HG03159 (cell line): Measurements from ENCODE around the gene CFAP73.
A peak's percentile ranks its signal among the peaks of the same experiment; 100 is the strongest.
"Not testable (repeated sequence)": the region's sequence is repeated elsewhere in the genome, so short reads cannot be mapped to it uniquely, and the experiment has no call there.

ENCODE experiments used
- ATAC-seq: cut with Tn5 transposase; IDR thresholded peaks from one replicate; pipeline ENCODE4 v1.9.1; 2021; ENCODE audit warnings: mild to moderate bottlenecking, moderate library complexity; ENCODE audit not compliant: unreplicated experiment

The CFAP73 gene

DNA sequence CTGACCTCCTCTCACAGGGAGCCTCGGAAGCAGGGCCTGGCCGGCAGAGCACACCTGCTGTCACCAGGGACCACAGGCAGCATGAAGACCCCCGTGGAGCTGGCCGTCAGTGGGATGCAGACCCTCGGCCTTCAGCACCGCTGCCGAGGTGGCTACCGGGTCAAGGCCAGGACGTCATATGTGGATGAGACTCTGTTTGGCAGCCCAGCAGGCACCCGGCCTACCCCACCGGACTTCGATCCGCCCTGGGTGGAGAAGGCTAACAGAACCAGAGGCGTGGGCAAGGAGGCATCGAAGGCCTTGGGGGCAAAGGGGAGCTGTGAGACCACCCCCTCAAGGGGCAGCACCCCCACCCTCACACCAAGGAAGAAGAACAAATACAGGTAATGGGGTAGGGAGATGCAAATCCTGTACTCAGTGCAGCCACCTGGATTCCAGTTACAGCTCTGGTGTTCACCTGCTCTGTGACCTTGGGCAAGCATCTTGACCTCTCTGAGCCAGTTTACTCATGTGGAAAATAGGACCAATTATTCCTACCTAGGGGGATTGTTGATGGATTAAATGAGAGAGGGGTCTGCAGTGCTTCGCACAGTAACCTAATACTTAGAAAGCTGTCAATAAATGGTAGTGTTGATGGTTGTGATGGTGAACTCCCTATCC is 37.3 kb downstream of the CFAP73 start:
- no peak for ATAC-seq

DNA sequence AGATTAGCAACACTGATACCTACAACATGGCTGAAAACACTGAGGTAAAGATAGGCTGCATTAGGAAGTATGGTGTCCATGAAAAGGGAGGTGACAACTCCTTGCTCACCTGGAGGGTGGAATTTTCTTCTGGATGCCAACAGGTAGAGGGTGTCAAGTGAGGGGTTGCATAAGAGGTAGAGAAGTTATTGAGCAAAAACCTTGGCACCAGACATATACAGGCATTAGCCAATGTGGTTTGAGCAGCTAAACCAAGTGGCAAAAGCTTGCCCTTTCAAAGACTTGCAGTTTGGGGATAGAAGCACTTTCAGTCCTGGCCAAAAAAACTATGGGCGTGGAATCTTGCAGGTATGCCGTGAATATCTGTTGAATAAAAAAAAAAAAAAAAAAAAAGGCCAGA is 39.8 kb downstream of the CFAP73 start:
- no peak for ATAC-seq

DNA sequence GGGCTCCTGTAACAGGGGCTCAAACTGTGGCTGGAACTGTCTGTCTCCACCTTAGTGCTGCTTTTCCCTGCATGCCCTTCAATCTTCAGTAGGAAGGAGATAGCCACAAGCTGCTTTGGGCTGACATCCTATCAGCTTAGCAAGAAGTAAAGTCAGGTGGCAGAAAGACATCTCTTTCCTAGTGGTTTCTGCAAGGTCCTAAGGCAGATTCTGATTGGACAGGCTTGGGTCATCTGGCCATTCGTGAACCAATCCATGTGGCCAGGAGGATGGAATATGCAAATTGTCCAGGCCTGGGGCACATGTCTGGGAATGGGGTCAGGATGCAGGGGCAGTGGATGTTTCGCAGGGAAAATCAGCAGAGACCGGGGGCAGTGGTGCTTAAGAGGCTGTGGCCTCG is 41.2 kb downstream of the CFAP73 start:
- ATAC-seq: no peak

DNA sequence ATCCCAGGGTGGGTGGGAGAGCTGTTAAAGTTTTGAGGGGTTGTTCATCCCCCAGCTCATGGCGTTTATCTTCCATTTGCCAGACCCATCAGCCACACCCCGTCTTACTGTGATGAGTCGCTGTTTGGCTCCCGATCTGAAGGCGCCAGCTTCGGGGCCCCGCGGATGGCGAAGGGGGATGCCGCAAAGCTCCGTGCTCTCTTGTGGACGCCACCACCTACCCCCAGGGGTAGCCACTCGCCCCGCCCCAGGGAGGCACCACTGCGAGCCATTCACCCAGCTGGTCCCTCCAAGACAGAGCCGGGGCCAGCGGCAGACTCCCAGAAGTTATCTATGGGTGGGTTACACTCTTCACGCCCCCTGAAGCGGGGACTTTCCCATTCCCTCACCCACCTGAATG is 41.7 kb downstream of the CFAP73 start:
- no peak for ATAC-seq

DNA sequence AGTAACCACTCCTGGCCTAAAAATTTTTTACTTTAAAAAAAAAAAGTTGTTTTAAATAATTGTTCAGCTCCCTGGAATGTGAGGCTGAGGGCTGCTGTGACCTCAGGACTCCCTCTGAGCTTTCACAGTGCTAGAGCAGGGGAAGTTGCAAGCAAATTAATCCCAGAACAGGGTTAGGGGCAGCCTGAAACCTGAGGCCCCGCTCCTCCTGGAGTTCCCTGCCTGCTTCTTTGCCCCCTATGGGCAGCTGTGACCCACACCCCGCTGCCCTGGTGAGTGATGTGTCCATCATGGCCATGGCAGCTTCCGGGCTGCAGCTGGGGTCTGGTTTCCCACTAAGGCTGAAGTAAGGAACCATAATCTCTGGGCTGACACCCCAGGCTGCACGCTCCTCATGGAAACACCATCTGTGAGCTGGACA is 45.5 kb downstream of the CFAP73 start:
- ATAC-seq: no peak

DNA sequence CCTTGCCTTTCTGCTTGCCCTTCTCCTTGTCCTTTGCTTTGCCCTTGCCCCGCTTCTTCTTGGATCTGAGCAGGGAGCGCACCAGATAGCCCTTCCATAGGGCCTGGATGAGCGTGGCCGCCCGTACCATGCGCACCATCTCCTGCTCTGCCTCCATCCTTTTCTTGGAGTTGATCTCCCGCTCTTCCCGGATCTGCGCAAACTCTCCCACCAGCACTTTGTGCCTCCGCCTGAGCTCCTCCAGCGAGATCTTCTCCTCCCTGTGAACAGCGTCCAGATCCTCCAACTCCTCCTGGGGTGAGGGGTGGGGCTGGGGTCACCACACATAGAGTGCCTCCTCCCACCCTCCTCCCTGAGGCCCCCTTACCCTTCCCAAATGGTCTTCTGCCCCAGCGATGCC is 46.1 kb downstream of the CFAP73 start:
- ATAC-seq: no peak

DNA sequence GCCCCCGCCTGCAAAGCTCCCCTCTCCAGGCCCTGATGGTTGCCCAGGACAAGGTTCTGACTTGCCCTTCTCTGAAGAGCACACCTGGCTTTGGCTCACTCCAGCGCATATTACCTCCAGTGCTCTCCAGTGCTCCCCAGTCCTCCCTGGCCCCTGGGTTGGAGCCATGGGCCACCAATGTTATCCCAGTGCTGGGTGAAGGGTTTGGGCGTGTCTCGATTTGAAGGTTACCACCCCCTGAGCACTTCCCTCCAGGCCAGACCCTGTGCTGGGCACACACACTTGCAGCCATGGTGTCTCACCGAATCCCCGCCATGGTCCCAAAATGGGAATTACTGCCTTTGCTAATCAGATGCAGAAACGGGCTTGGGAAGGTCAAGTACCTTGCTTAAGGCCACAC is 47.1 kb downstream of the CFAP73 start:
- no peak for ATAC-seq

DNA sequence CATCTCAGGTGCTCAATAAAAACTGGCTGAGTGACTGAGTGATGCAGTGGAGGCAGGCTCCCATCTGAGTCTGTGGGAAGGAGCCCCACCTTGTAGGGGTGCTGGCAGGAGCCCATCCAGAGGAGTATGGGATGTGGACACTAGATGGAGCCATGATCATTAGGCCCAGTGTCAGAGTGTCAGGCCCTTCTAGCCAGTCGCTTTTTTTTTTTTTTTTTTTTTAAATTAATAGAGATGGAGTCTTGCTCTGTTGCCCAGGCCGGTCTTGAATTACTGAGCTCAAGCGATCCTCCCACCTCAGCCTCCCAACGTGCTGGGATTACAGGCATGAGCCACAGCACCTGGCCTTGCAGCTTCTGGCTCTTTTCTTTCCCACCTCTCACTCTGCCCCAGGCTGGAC is 47.5 kb downstream of the CFAP73 start:
- no peak for ATAC-seq

DNA sequence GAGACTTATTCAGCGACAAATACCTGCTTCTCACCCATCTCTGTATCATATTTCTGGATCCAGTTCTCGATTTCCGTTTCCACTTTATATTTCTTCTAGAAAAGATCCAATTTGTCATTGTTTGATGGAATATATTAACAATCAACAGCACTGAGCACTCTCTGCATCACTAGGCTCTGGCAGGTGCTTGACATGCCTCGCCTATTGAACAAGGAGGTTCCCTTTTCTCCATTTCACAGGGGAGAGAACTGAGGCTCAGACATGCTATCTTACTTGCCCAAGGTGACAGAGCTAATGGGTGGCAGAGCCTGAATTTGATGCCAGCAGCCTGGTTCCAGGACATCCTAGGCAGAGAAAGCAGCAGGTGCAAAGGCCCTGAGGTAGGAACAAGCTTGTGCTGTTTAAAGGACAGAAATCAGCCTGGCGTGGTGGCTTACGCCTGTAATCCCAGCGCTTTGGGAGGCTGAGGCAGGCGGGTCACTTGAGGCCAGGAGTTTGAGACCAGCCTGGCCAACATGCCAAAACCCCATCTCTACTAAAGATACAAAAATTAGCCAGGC is 48.1 kb downstream of the CFAP73 start:
- no peak for ATAC-seq

DNA sequence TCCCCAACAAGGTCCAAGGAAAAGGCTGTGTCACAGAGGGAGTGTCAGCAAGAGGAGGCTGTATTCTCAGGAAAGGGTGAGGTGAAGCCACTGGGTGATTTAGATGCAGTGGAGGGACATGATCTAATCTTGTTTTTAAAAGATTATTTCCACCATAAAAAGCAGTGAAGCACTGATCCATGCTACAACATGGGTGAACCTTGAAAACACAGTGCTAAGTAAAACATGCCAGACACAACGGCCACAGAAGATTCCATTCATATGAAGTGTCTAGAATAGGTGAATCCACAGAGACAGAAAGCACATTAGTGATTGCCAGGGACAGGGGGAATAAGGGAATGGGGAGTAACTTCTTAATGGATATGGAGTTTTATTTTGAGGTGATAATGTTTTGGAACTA is 48.8 kb downstream of the CFAP73 start:
- no peak for ATAC-seq

DNA sequence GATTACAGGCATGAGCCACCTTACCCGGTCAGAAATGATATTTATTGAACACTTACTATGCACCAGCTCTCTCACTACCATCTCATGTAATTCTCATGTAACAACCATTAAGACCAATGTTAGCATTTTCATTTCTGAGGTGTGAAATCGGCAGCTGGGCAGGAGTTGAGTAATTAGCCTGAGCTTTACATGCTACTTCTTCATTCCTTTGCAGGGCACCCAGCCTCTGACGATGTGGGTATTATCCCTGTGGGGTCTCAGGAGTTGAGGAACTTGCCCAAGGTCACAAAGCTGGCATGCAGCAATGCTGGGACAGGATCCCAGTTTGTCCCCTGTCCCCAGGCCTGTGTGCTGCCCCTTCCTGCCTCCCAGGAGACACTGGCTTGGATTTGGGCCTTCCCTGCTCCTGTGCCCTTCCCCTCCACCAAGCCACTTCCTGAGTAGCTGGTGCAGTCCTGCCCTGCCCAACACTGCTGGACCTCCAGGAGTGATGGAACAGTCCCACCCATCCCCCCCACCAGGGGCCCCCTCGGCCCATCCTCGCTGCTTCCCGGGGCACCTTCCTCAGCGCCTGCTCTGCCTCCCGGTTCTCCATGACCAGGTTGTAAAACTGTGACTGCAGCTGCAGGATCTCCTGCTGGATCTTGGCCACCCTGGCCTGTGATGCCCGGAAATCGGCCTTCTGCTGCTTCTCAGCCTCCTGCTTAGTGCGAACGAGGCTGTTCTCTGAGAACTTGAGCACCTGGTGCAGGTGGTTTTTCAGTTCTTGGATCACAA is 50.7 kb downstream of the CFAP73 start:
- ATAC-seq: no peak

DNA sequence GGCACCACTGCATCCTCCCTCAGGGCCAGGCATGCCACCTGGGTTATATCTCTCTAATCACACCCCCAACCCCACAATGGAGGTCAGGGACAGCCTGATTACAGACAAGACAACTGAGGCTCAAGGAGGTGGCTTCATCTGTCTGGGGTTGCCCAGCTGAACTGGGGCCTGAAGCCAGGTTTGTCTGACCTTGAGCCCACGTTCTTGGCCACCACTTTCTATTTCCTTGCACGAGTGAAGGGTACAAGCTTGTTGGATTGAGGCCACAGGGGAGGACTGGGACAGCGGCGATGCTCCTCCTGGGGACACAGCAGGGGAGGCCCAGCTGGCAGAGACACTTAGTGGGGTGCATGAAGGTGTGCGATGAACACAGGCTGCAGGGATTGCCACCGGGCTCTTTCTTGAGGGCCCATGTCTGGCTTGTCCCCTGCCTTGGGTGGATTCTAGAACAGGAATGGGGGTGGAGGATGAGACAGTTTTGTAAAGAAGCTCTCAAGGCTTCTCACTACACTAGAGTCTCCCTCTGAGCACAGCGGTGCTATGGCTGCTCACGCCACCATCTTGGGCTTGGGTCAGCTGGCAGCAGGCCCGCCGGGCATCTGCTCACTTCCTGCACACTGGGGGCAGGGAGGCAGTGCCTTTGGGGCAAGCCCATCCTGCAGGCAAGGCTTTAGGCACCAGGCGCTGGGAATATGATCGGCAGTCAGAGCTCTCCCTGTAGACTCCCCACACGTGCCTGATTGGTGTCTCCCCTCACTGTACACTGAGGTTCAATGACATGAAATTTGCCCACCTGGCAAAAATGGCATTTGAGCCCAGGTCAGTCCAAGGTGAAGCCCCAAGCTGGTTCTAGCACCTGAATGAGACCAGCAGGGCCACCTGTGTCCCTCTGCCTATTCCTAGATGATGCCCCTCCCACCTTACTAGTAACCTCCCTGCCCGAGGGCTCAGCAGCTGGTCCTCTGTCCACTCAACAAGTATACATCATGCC is 52.0 kb downstream of the CFAP73 start:
- no peak for ATAC-seq

DNA sequence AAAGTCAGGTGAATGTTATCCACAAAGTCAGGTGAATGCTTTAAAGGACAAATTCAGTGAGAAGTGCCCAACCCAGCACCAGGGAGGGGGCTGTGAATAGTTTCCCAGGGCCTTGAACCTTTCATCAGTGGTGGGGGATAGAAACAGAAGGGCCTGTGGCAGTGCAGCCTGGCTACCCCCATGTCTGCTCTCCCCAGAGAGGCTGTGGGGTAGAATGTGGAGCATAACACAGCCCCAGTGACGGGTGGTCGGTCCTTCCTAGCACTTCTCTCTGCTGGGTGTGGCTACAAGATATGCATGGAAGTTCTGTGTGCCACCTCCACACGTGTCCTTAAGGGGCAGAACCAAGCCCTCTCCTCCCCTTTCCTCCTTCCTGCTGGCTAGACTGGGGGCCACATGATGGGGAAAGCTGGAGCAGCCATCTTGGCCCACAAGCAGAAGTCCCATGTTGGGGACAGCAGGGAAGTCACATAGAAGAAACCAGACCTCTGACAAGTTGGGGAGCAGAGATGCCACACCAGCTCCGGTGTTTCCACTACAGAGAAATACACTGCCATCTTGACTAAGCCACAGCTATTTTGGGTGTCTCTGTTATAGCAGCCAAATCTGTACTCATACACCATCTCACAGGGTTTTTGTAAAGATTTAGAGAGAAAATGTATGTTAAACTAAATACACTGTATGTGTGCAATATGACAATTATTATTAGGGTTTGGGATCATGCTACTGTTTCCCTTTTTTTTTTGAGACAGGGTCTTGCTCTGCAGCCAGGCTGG is 53.0 kb downstream of the CFAP73 start:
- ATAC-seq: no peak

DNA sequence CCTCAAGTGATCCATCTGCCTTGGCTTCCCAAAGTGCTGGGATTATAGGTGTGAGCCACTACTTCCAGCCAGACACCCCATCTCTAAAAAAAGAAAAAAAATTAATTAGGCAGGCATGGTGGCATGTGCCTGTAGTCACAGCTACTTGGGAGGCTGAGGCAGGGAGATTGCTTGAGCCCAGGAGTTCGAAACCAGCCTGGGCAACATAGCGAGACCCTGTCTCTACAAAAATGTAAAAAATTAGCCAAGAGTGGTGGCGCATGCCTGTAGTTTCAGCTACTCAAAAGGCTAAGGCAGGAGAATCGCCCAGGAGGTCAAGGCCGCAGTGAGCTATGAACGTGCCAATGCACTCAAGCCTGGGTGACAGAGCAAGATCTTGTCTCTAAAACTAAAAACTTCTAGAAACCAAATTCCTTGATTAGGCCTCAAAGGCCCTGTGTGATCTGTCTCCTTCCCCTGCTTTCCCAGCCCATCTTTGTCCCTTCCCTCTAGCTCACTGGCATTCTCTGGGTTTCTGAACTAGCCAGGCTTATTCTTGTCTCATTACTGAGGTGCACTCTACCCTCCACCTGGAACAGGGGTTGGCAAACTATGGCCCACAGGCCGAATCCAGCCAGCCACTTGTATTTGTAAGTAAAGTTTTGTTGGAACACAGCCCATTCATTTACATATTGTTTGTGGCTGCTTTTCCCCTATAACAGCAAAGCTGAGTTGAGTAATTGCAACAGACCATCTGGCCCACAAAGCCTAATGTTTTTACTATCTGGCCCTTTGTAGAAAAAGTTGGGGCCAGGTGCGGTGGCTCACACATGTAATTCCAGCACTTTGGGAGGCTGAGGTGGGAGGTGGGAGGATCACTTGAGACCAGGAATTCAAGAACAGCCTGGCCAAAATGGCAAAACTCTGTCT is 54.6 kb downstream of the CFAP73 start:
- no peak for ATAC-seq

DNA sequence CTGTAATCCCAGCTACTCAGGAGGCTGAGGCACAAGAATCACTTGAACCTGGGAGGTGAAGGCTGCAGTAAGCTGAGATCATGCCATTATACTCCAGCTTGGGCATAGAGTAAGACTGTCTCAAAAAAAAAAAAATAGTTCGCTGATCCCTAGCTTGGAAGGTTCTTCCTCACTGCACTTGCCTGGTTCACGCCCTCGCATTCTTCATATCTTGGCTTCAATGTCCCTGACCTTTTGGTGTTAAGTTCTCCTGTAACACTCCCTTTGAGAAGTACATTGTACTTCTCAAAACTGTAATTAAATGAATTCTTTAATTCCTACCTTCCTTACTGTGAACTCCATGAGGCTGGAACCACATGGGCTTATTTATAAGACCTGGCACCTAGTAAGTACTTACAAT is 55.3 kb downstream of the CFAP73 start:
- ATAC-seq: no peak

DNA sequence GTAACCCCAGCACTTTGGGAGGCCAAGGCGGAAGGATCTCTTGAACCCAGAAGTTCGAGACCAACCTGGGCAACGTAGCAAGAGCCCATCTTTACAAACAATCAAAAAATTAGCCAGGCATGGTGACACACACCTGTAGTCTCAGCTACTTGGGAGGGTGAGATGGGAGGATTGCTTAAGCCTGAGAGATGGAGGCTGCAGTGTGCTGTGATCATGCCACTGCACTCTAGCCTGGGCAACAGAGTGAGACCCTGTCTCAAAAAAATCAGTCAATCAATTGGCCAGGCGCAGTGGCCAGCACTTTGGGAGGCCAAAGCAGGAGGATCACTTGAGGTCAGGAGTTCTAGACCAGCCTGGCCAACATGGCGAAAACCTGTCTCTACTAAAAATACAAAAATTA is 57.3 kb downstream of the CFAP73 start:
- not testable (repeated sequence) for ATAC-seq

DNA sequence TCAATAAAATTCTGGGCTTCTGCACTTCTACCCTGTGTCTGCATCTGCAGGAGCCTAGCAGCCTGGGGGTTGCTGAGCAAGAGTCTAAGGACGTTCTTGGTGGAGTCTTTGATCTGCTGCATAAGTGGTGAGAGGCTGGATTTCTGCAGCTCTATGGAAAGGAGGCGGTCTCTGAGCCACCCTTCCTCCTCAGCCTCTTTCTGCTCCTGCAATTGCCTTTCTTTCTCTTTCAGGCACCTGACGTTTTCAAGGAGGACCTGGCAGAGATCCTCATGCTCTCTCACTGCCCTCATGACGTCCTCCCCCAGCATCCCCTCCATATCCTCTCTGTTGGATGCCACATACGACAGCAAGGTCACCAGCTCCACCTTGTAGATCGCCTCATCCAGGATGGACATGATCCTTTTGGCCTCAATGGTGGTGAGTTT is 58.1 kb downstream of the CFAP73 start:
- ATAC-seq: no peak

DNA sequence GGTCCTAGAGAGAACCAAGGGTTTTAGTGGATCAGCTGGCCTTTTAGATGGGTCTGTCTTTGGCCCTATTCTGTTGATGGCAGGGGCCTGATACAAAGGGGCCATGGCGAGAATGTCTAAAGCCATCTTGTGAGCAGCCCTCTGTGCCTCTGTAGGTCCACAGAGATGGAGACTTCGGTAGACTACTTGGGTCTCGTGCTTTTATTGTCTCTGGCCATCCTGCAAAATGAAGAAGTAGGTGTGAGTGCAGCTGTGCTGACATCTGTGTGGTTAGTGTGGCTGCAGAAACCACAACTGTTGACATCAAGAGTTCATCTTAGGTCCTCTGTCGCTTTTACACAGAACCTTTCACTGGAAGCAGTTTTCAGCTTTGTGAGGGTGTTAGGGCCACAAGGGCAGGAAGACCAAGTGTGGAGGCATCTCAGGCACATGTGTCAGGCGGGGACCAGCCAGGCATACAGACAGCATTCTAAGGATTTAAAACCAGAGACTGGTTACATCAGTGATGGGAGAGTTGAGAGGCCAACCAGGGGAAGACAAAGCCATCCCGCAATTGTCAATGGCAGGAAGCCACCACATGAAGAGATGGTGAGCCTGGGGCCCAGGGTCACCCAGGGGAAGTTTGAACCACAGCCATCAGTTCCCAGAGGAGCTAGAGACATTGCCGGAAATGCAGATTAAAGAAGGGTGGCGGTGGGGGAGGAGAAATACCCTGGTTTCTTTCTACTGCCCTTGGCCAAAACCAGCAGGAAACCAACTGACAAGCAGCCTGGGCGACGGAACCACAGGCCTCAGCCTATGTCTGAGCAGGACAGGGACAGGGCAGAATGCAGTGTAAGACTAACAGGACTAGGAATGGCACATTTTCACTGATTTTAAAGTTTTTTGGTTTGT is 58.8 kb downstream of the CFAP73 start:
- ATAC-seq: peak; percentile 73
